Measurements from ENCODE around the gene ZNF710.

Gene ZNF710

GRCh38 chr15:89980896-89981295 is 20.2 kb upstream of the ZNF710 start:
- DNase-seq (ENCODE audit: low read depth) = no peak
- TF ChIP-seq CTCF (conservative IDR thresholded peaks at IDR 0.05; ENCODE audit: low read length) = no peak
- no peak overlapping the region for H3K4me3 ChIP-seq (ENCODE audit: low read length)

GRCh38 chr15:89982315-89983055 is 18.6 kb upstream of the ZNF710 start:
- no peak for DNase-seq (ENCODE audit: low read depth)
- no peak overlapping the region for H3K4me3 ChIP-seq (ENCODE audit: low read length)
- TF ChIP-seq CTCF (conservative IDR thresholded peaks at IDR 0.05; ENCODE audit: low read length) = no peak

GRCh38 chr15:89984001-89984400 is 17.1 kb upstream of the ZNF710 start:
- no peak for DNase-seq (ENCODE audit: low read depth)
- TF ChIP-seq CTCF (conservative IDR thresholded peaks at IDR 0.05; ENCODE audit: low read length) = no peak
- H3K4me3 ChIP-seq (ENCODE audit: low read length) = no peak overlapping the region

GRCh38 chr15:89984421-89985010 is 16.6 kb upstream of the ZNF710 start:
- no peak overlapping the region for H3K4me3 ChIP-seq (ENCODE audit: low read length)
- no peak for DNase-seq (ENCODE audit: low read depth)
- no peak for TF ChIP-seq CTCF (conservative IDR thresholded peaks at IDR 0.05; ENCODE audit: low read length)

- H3K4me3 ChIP-seq (ENCODE audit: low read length) = no peak overlapping the region
- no peak for TF ChIP-seq CTCF (conservative IDR thresholded peaks at IDR 0.05; ENCODE audit: low read length)
- DNase-seq (ENCODE audit: low read depth) = no peak
Measured at GRCh38 chr15:89985111-89985510, 16.0 kb upstream of the ZNF710 start.

DNA sequence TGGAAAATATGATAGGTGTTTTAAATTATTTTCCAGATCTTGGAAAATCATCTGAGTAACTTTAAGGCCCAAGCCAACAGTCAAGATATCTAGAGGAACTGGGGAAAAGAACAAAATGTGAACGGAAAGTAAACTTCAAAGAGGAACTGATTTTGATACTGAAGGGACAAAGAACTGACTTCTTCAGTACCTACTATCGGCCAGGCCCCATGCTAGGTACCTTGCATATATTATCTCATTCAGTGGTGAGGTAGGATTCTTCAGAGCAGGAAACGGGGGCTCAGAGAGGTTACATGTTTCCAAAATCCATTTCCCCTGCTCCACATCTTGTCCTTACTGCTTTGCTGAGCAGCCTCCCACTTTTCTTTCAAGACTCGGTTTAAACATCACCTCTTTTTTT is 9.8 kb upstream of the ZNF710 start:
- no peak for DNase-seq (ENCODE audit: low read depth)
- H3K4me3 ChIP-seq (ENCODE audit: low read length) = no peak overlapping the region
- no peak for TF ChIP-seq CTCF (conservative IDR thresholded peaks at IDR 0.05; ENCODE audit: low read length)

DNA sequence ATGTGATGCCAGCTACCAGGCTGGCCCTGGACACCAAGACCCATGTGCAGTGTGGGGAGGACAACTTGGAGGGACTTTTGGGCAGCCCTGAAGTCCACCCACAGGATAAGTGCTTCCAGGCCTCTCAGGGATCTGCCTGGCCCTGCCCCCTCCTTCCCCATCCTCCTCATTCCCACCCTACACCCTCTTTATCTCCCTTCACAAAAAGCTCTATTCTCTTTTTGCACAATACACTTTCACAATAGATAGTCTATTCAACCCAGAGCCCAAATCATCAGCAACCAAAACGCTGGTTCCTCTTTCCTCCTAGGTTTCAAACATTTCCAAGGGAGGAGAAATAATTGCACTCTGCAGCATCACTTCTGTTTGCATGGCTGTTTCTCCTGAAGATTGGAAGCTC is 7.8 kb upstream of the ZNF710 start:
- no peak for DNase-seq (ENCODE audit: low read depth)
- TF ChIP-seq CTCF (conservative IDR thresholded peaks at IDR 0.05; ENCODE audit: low read length) = no peak
- no peak overlapping the region for H3K4me3 ChIP-seq (ENCODE audit: low read length)
